Measurements from ENCODE around the gene MYH8. TPM values are rescaled to one million over a fixed set of nuclear protein-coding genes. Genes with fewer than 3 reads are reported as not detected.

The MYH8 gene
- total RNA-seq, 1 experiment from 2014 or later, result not detected

GRCh38 chr17:10380631-10381408 is 40.9 kb downstream of the MYH8 start:
- no peaks in the 10 kb centered on the region for H3K36me3 Mint-ChIP-seq
- H3K4me3 Mint-ChIP-seq, result no peak overlapping the region
- TF ChIP-seq NR1H2 (CRISPR knock-in tag; IDR thresholded peaks at IDR 0.05), result no peak
- no peak for TF ChIP-seq ZBTB21 (CRISPR knock-in tag; IDR thresholded peaks at IDR 0.05; ENCODE audit: borderline replicate concordance)
- no peak for TF ChIP-seq IRF1 (CRISPR knock-in tag; IDR thresholded peaks at IDR 0.05)
- TF ChIP-seq TP53 (CRISPR knock-in tag; IDR thresholded peaks at IDR 0.05), result no peak
- no peak for TF ChIP-seq CTCF (IDR thresholded peaks at IDR 0.05)
- TF ChIP-seq ZNF512 (CRISPR knock-in tag; IDR thresholded peaks at IDR 0.05; ENCODE audit: borderline replicate concordance), result no peak
- TF ChIP-seq HMGA2 (CRISPR knock-in tag; IDR thresholded peaks at IDR 0.05), result no peak
- no peak for TF ChIP-seq E2F1 (CRISPR knock-in tag; IDR thresholded peaks at IDR 0.05)
- TF ChIP-seq FOXK1 (CRISPR knock-in tag; IDR thresholded peaks at IDR 0.05), result no peak
- no peak for TF ChIP-seq SMAD4 (CRISPR knock-in tag; IDR thresholded peaks at IDR 0.05)
- no peak for TF ChIP-seq ZNF416 (CRISPR knock-in tag; IDR thresholded peaks at IDR 0.05)
- no peak for TF ChIP-seq MAX (CRISPR knock-in tag; IDR thresholded peaks at IDR 0.05)
- no peak for TF ChIP-seq ESRRA (CRISPR knock-in tag; IDR thresholded peaks at IDR 0.05; ENCODE audit: borderline replicate concordance)
- TF ChIP-seq MYBL2 (CRISPR knock-in tag; IDR thresholded peaks at IDR 0.05), result no peak
- no peak for TF ChIP-seq CREM (CRISPR knock-in tag; IDR thresholded peaks at IDR 0.05)
- TF ChIP-seq MLX (CRISPR knock-in tag; IDR thresholded peaks at IDR 0.05), result no peak
- TF ChIP-seq ZNF281 (CRISPR knock-in tag; IDR thresholded peaks at IDR 0.05), result no peak
- no peak for TF ChIP-seq MXD4 (CRISPR knock-in tag; IDR thresholded peaks at IDR 0.05; ENCODE audit: borderline replicate concordance)
- no peak for TF ChIP-seq TCF7 (CRISPR knock-in tag; IDR thresholded peaks at IDR 0.05; ENCODE audit: low read depth)
- no peak for DNase-seq (ENCODE audit: low spot score)
- ChIA-PET POLR2A (no interaction called here), CTCF (interaction anchor here (0.7 to 1.7 kb wide), 8 partner anchors 18 to 237 kb away, joined by 3 to 12 read pairs (median 4); no protein-coding TSS in a partner anchor)
- H3K27ac Mint-ChIP-seq, result no peak overlapping the region
- H3K4me1 Mint-ChIP-seq, result peaks cover 21% of the 10 kb centered on the region
- no peaks in the 10 kb centered on the region for H3K9me3 Mint-ChIP-seq
- ATAC-seq, result no peak
- no peaks in the 10 kb centered on the region for H3K27me3 Mint-ChIP-seq (ENCODE audit: low read depth)

Data from WTC11 (cell line).